ENCODE results near the gene WSCD1. TPM values are rescaled to one million over a fixed set of nuclear protein-coding genes. Genes with fewer than 3 reads are reported as not detected.

Gene WSCD1
- total RNA-seq, 1 experiment from 2014 or later: not detected

DNA sequence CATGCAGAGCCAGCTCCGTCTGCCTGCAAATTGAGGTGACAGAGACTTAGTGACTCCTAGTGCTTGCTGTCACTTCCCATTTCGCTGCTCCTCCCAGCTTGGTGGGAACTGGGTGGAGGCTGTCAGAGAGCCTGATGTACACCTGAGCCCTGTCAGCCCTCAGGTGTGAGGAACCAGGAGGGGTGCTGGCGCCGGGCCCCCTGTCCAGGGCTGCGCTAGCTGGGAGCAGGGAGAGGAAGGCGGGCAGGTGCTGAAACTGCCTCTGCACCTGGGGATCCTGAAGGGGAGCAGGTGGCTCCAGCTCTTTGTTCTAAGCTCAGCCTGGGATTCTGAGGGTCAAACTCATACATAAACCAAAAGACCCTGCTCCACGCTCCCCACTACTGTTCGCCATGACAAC, 10.8 kb upstream of the WSCD1 start:
- H3K4me1 ChIP-seq: no peaks in the 10 kb centered on the region
- TF ChIP-seq, protein P1, sequence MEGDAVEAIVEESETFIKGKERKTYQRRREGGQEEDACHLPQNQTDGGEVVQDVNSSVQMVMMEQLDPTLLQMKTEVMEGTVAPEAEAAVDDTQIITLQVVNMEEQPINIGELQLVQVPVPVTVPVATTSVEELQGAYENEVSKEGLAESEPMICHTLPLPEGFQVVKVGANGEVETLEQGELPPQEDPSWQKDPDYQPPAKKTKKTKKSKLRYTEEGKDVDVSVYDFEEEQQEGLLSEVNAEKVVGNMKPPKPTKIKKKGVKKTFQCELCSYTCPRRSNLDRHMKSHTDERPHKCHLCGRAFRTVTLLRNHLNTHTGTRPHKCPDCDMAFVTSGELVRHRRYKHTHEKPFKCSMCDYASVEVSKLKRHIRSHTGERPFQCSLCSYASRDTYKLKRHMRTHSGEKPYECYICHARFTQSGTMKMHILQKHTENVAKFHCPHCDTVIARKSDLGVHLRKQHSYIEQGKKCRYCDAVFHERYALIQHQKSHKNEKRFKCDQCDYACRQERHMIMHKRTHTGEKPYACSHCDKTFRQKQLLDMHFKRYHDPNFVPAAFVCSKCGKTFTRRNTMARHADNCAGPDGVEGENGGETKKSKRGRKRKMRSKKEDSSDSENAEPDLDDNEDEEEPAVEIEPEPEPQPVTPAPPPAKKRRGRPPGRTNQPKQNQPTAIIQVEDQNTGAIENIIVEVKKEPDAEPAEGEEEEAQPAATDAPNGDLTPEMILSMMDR (IDR thresholded peaks at IDR 0.05; ENCODE audit: insufficient read depth in 1 of 2, low read depth in 1 of 2, low read length in 1 of 2, severe bottlenecking in 1 of 2, unreplicated experiment in 1 of 2): no peak
- H3K36me3 ChIP-seq (ENCODE audit: control insufficient read depth, insufficient read depth, low read length): no peaks in the 10 kb centered on the region
- no peak overlapping the region for H3K4me3 ChIP-seq (ENCODE audit: low read depth, low read length)
- intact Hi-C loops (cut with micrococcal nuclease; ENCODE audit: unreplicated experiment): no loop called here
- Mint-ChIP-seq H3K27me3 (ENCODE audit: insufficient read depth, unreplicated experiment) (peaks cover 5% of the 10 kb centered on the region), H3K27ac (ENCODE audit: unreplicated experiment) (no peak overlapping the region), H3K9me3 (ENCODE audit: unreplicated experiment) (no peaks in the 10 kb centered on the region), H3K36me3 (ENCODE audit: insufficient read depth, unreplicated experiment) (no peaks in the 10 kb centered on the region), H3K4me1 (ENCODE audit: low read depth, unreplicated experiment) (no peaks in the 10 kb centered on the region), H3K4me3 (ENCODE audit: unreplicated experiment) (no peak overlapping the region)
- no peak for DNase-seq
- no peaks in the 10 kb centered on the region for H3K27me3 ChIP-seq (replicated peaks; ENCODE audit: control insufficient read depth, insufficient read depth, low read length)
- no TSS peak for BruUV-seq (replicated peaks)
- H3K9me3 ChIP-seq: no peaks in the 10 kb centered on the region
- ChIA-PET CTCF (no interaction called here), POLR2A (no interaction called here)

DNA sequence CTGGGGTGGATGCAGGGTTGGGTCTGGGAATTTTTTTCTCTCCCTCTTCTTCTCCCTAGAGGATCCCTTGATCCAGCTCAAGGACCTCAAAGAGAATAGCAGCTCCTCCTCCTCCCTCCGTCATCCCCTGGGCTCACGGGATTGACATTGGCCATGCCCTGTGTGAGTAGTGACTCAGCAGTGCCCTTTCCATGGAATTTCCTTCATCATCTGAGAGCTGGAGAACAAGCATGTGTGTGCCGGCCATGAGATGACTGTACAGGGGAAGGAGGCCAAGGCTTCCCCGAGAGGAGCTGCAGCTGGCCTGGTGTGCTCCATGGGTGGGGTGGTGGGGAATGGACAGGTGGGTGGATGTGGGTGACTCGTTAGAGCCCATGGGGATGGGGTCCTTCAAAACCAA, 8.9 kb upstream of the WSCD1 start:
- H3K27me3 Mint-ChIP-seq (ENCODE audit: insufficient read depth, unreplicated experiment): peaks cover 3% of the 10 kb centered on the region

DNA sequence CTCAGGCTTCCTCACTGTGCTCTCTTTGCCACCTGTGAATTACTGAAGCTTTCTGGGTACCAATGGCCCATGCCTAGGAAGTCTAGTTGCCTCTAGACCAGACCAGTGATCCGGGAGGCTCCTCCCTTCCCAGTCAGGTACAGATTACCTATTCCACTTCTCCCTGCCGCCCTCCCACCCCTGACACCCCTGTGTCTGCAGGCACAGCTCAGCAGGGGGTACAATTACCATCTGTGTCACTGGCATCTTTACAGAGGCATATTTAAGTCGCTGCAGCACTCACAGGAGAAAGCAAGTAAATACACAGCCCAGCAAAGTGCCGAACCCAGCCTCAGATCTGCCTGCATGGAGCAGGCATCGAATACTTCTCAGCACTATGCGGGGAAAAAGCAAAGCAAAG, 5.3 kb upstream of the WSCD1 start:
- no peaks in the 10 kb centered on the region for H3K27me3 ChIP-seq (replicated peaks; ENCODE audit: control insufficient read depth, insufficient read depth, low read length)
- CTCF ChIA-PET: no interaction called here
- H3K4me3 ChIP-seq (ENCODE audit: low read depth, low read length): no peak overlapping the region
- H3K4me3 Mint-ChIP-seq (ENCODE audit: unreplicated experiment): no peak overlapping the region
- H3K4me1 Mint-ChIP-seq (ENCODE audit: low read depth, unreplicated experiment): no peaks in the 10 kb centered on the region
- H3K36me3 ChIP-seq (ENCODE audit: control insufficient read depth, insufficient read depth, low read length): no peaks in the 10 kb centered on the region
- POLR2A ChIA-PET: no interaction called here
- no peak for DNase-seq
- TF ChIP-seq, protein P1 (IDR thresholded peaks at IDR 0.05; ENCODE audit: insufficient read depth in 1 of 2, low read depth in 1 of 2, low read length in 1 of 2, severe bottlenecking in 1 of 2, unreplicated experiment in 1 of 2): no peak
- no peaks in the 10 kb centered on the region for H3K36me3 Mint-ChIP-seq (ENCODE audit: insufficient read depth, unreplicated experiment)
- no TSS peak for BruUV-seq (replicated peaks)
- no peaks in the 10 kb centered on the region for H3K9me3 ChIP-seq
- peaks cover 8% of the 10 kb centered on the region for H3K27me3 Mint-ChIP-seq (ENCODE audit: insufficient read depth, unreplicated experiment)
- H3K9me3 Mint-ChIP-seq (ENCODE audit: unreplicated experiment): no peaks in the 10 kb centered on the region
- intact Hi-C loops (cut with micrococcal nuclease; ENCODE audit: unreplicated experiment): no loop called here
- H3K27ac Mint-ChIP-seq (ENCODE audit: unreplicated experiment): no peak overlapping the region
- H3K4me1 ChIP-seq: no peaks in the 10 kb centered on the region

More for the DNA sequence above, 8.9 kb upstream of the WSCD1 start:
- ChIA-PET POLR2A (no interaction called here), CTCF (no interaction called here)
- BruUV-seq (replicated peaks): no TSS peak
- Mint-ChIP-seq H3K4me3 (ENCODE audit: unreplicated experiment) (no peak overlapping the region), H3K9me3 (ENCODE audit: unreplicated experiment) (no peaks in the 10 kb centered on the region), H3K36me3 (ENCODE audit: insufficient read depth, unreplicated experiment) (no peaks in the 10 kb centered on the region), H3K27ac (ENCODE audit: unreplicated experiment) (no peak overlapping the region), H3K4me1 (ENCODE audit: low read depth, unreplicated experiment) (no peaks in the 10 kb centered on the region)
- H3K4me1 ChIP-seq: no peaks in the 10 kb centered on the region
- H3K27me3 ChIP-seq (replicated peaks; ENCODE audit: control insufficient read depth, insufficient read depth, low read length): no peaks in the 10 kb centered on the region
- intact Hi-C loops (cut with micrococcal nuclease; ENCODE audit: unreplicated experiment): no loop called here
- H3K4me3 ChIP-seq (ENCODE audit: low read depth, low read length): no peak overlapping the region
- H3K9me3 ChIP-seq: no peaks in the 10 kb centered on the region
- no peaks in the 10 kb centered on the region for H3K36me3 ChIP-seq (ENCODE audit: control insufficient read depth, insufficient read depth, low read length)
- TF ChIP-seq, protein P1 (IDR thresholded peaks at IDR 0.05; ENCODE audit: insufficient read depth in 1 of 2, low read depth in 1 of 2, low read length in 1 of 2, severe bottlenecking in 1 of 2, unreplicated experiment in 1 of 2): no peak
- DNase-seq: no peak
